DND-41 (cell line): ENCODE data around the gene C1orf52.

Experiments used
- CTCF ChIP-seq: IDR thresholded peaks from 2 replicates; pipeline ENCODE4 v1.5.1; 2012; ENCODE audit warnings: borderline replicate concordance, low read length, moderate library complexity, mild to moderate bottlenecking; ENCODE audit not compliant: poor library complexity, severe bottlenecking; ENCODE audit errors: extremely low read depth
- EZH2 ChIP-seq: IDR thresholded peaks from 3 replicates; pipeline ENCODE4 v1.6.1; 2012; ENCODE audit warnings: borderline replicate concordance, low read depth, mild to moderate bottlenecking, moderate library complexity, low read length, inconsistent platforms; ENCODE audit not compliant: severe bottlenecking

DNA sequence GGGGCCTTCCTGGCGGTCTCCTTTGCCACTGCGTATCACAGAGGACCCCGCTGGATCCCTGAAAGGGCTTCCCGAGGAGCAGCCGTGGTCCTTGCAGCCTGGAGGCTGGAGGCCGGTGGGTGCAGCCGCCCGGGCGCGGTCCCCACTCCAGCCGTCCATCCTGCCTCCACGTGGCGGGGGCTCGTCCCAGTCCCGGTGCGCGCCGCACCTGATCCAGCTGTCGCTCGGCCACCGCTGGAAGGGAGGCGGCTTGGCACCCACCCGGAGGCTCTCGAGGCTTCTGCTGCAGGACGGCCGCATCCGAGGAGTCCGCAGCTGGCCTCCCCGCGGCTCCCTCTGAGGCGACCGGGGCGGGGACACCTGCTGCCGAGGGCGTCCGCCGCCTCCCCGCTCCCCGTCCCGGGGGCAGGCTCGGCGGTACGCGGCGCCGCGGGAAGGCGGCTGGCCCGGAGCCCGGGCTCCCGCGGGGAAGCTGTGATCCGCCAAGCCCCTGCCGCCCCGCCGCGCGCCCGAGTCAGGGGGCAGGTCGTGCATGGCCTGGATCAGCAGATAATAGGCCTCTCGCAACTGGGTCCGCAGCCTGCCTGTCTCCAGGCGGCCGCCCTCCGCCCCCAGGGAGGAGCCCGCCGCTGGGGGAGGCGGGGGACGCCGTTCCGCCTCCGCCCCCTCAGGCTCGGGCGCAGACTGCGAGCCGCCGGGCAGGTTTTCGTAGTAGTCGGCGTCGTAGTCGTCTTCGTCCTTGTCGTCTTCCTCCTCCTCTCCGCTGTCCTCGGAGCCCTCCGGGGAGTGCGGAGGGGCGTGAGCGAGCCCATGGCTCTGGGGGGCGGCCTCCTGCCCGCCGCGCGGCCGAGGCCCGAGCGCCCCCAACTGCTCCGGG, 58.8 kb downstream of the C1orf52 start, which contains the start of gene SYDE2:
- TF ChIP-seq CTCF = no peak
- no peak for TF ChIP-seq EZH2
